ENCODE data around the gene SLC37A1.
"Not testable (repeated sequence)": the region's sequence is repeated elsewhere in the genome, so short reads cannot be mapped to it uniquely, and the experiment has no call there.

The SLC37A1 gene

DNA sequence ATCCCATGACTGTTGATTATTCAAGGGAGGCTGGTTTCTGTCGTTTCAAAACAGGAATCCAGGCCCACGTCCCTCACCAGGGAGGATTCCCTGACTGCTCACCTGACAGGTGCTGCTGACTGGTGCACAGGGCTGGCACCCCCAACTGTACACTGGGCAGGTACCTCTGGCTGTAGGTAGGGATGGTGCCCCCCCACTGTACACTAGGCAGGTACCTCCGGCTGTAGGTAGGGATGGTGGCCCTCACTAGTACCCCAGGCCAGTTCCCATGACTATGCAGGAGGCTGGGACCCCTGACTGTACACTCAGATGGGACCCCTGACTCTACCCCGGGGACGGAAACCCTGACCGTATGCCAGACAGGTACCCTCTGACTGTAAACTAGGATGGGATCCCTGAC lies 106.2 kb downstream of the SLC37A1 start:
- no peak for DNase-seq (ENCODE audit: low read depth)

DNA sequence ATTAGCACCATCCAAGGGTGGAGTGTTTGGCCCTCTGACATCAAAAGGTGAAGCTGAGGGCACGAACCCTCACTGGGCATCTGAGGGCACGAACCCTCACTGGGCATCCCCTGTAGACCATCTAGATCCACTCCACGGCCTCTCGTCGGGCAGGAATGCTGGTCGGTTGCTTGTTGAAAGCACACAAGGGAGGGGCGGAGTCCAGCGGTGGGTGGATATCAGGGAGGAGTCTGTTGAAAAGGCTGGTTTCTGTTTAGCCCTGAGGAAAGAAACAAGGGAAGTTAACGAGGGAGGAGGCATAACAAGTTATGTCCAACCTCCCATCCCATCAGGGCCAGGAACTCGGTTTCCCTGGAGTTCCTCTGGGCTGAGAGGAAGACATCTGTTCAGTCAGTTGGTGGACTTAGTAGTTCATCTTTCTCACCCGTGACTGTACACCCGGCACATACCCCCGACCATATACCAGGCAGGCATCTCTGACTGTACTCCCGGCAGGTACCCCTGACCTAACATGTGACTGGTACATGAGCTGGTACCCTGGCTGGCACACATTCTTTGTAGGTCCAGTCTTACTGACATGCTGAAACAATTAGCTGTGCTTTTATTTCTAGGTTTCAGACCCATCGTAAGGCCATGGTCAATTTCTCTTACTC lies 107.6 kb downstream of the SLC37A1 start:
- DNase-seq (ENCODE audit: low read depth): no peak

GRCh38 chr21:42621819-42622177 lies 108.1 kb downstream of the SLC37A1 start:
- DNase-seq (ENCODE audit: low read depth): no peak

- DNase-seq (ENCODE audit: low read depth): no peak
These were observed 108.6 kb downstream of the SLC37A1 start for GRCh38 chr21:42622284-42622683.

- no peak for DNase-seq (ENCODE audit: low read depth)
These were observed 110.0 kb downstream of the SLC37A1 start for GRCh38 chr21:42623694-42624093.

- no peak for DNase-seq (ENCODE audit: low read depth)
These were observed 110.6 kb downstream of the SLC37A1 start for GRCh38 chr21:42624095-42624790.

DNA sequence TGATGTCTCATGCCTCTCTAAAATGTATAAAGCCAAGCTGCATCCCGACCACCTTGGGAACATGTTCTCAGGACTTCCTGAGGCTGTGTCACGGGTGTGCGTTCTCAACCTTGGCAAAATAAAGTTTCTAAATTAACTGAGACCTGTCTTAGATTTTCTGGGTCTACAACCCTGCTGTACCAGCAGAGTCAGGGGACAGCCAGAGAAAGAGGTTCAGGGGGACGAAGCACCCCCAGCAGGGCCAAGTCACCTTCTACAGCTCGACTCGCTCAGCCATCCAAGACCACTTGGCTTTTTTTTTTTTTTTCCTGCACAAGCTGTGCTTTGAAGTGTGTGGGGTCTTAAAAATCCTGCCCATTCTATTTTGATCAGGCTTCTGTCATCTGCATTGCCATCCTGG lies 111.3 kb downstream of the SLC37A1 start:
- no peak for DNase-seq (ENCODE audit: low read depth)

GRCh38 chr21:42626171-42626570 lies 112.5 kb downstream of the SLC37A1 start:
- DNase-seq (ENCODE audit: low read depth): no peak

DNA sequence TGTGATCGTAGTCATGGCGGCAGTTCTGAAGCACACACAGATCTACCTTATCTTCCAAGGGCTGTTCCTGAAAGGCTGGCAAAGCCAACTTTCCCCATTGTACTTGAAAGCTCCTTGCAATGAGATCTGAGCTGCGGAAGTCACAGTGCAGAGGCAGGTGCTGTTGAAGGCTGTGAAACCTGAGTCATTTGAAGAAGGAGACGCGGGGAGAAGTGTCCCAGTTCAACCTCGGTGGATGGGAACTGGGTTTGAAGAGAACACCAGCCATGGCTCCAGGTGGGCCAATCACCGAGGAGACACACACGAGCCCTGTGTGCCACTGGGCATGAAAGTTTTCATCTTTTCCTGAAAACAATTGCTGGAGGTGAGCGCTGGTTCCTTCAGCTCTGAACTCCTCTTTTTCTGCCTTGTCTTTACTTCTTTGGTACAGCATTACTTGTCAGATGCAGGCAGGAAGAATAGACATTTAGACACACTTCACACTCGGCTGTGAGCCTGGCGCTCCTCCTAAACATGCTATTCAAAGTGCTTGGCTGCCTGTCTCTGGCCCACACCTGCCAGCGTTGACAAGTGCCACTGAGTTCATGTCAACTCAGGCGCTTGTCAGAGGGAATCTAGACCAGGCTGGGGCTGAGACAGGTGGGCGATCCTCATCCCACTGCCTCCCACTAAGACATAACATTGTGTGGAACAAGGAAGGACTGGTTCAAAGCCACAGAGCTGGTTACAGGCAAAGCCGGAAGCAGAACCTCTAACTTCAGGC lies 114.1 kb downstream of the SLC37A1 start:
- no peak for DNase-seq (ENCODE audit: low read depth)

GRCh38 chr21:42628466-42629061 lies 114.9 kb downstream of the SLC37A1 start:
- not testable (repeated sequence) for DNase-seq (ENCODE audit: low read depth)

DNA sequence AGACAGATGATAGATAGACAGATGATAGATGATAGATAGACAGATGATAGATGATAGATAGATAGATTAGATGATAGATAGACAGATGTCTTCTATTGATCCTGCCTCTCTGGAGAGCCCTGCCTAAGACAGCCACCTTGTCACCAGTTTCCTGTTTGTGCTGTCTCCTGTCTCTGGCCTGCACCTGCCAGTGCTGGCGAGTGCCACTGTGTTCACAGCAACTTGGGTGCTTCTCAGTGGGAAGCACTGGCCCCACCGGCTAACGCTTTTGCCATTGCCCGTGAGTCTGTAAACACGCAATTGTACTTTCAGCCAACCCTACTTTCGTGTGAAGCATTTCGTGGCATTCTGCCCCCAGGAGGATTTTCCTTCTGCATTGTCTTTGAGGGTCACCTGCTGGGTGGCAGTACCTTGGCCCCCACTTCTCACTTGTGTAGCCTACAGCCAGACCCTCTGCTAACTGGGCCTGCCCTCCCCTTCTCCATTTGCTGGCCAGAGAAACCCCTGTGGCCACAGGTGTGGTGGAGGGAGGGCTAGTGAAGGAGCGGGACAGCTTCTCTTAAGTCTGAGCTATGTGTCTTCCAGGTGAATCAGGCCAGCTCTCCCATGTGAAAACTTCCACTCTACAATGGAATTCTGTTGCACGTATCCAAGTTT lies 116.4 kb downstream of the SLC37A1 start:
- no peak for DNase-seq (ENCODE audit: low read depth)

GRCh38 chr21:42630626-42631025 lies 117.0 kb downstream of the SLC37A1 start:
- DNase-seq (ENCODE audit: low read depth): no peak

Data from fibroblast of the conjunctiva (primary cell).